RCC 7860 (cell line): Measurements from ENCODE around the gene TMEM30B.
A peak's percentile ranks its signal among the peaks of the same experiment; 100 is the strongest.

Experiments used
- DNase-seq: peaks from one replicate; pipeline ENCODE4 v3.0.0-alpha.2; 2015; ENCODE audit warnings: low spot score
- FAIRE-seq: peaks from 2 replicates; lab custom pipeline; 2012; peaks lifted over from hg19 to GRCh38; lab: Jason Lieb, UNC

Gene TMEM30B

GRCh38 chr14:61268812-61269211, 12.3 kb downstream of the TMEM30B start:
- FAIRE-seq, result no peak

GRCh38 chr14:61266891-61267740, 14.0 kb downstream of the TMEM30B start:
- DNase-seq, result no peak

More at GRCh38 chr14:61268812-61269211, 12.3 kb downstream of the TMEM30B start:
- no peak for DNase-seq

GRCh38 chr14:61266436-61266835, 14.7 kb downstream of the TMEM30B start:
- no peak for FAIRE-seq

More at GRCh38 chr14:61266891-61267740, 14.0 kb downstream of the TMEM30B start:
- FAIRE-seq, result no peak

GRCh38 chr14:61264651-61265050, 16.5 kb downstream of the TMEM30B start:
- FAIRE-seq, result no peak
- no peak for DNase-seq

More at GRCh38 chr14:61266436-61266835, 14.7 kb downstream of the TMEM30B start:
- no peak for DNase-seq

- DNase-seq, result no peak
- no peak for FAIRE-seq
Measured at GRCh38 chr14:61264010-61264571, 17.0 kb downstream of the TMEM30B start.

GRCh38 chr14:61262082-61262481, 19.1 kb downstream of the TMEM30B start:
- FAIRE-seq (no peak), DNase-seq (no peak)

- DNase-seq, result no peak
- no peak for FAIRE-seq
Measured at GRCh38 chr14:61260939-61261776, 20.0 kb downstream of the TMEM30B start.

- FAIRE-seq, result no peak
Measured at GRCh38 chr14:61258985-61259384, 22.2 kb downstream of the TMEM30B start.

GRCh38 chr14:61257469-61258057, 23.6 kb downstream of the TMEM30B start:
- FAIRE-seq, result no peak

More at GRCh38 chr14:61258985-61259384, 22.2 kb downstream of the TMEM30B start:
- DNase-seq, result no peak

GRCh38 chr14:61256826-61257468, 24.2 kb downstream of the TMEM30B start:
- no peak for DNase-seq
- FAIRE-seq, result no peak

More at GRCh38 chr14:61257469-61258057, 23.6 kb downstream of the TMEM30B start:
- DNase-seq, result no peak

- FAIRE-seq (no peak), DNase-seq (no peak)
Measured at GRCh38 chr14:61255968-61256367, 25.2 kb downstream of the TMEM30B start.

- DNase-seq (no peak), FAIRE-seq (no peak)
Measured at GRCh38 chr14:61254808-61255526, 26.2 kb downstream of the TMEM30B start.

- DNase-seq (no peak), FAIRE-seq (no peak)
Measured at GRCh38 chr14:61253064-61253738, 27.9 kb downstream of the TMEM30B start.

- DNase-seq (peak; percentile 66), FAIRE-seq (peak; percentile 49)
Measured at GRCh38 chr14:61252369-61253063, 28.6 kb downstream of the TMEM30B start.

GRCh38 chr14:61250063-61250462, 31.1 kb downstream of the TMEM30B start:
- DNase-seq, result no peak
- FAIRE-seq, result no peak

GRCh38 chr14:61247935-61248334, 33.2 kb downstream of the TMEM30B start:
- peak; percentile 20 for DNase-seq
- FAIRE-seq, result no peak

GRCh38 chr14:61246721-61247120, 34.4 kb downstream of the TMEM30B start:
- FAIRE-seq (no peak), DNase-seq (no peak)

GRCh38 chr14:61244009-61244408, 37.1 kb downstream of the TMEM30B start:
- FAIRE-seq, result no peak
- DNase-seq, result no peak
